ENCODE measurements around the gene P3H4. TPM values are rescaled to one million over a fixed set of nuclear protein-coding genes. Genes with fewer than 3 reads are reported as not detected.

P3H4 gene
- total RNA-seq, 1 experiment from 2014 or later: 36.0 TPM

DNA sequence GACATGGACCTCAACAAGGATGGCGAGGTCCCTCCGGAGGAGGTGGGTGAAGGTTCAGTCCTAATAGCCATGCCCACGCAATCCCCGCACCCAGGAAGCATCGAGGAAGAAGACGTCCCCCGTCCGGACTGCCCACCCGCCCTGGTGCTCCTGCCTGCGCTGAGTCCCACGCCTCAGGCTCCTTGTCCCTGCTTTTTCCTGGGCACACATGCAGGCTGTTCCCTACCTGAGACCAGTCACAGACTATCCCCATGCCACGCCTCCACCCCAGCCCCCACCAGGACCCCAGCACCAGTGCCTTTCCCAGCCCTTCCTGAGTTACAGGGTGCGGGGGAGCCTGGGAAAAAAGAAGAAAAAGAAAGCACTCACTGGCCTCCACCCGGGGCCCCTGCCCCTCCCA lies 10.0 kb upstream of the P3H4 start:
- no peak for DNase-seq (ENCODE audit: low read depth)

DNA sequence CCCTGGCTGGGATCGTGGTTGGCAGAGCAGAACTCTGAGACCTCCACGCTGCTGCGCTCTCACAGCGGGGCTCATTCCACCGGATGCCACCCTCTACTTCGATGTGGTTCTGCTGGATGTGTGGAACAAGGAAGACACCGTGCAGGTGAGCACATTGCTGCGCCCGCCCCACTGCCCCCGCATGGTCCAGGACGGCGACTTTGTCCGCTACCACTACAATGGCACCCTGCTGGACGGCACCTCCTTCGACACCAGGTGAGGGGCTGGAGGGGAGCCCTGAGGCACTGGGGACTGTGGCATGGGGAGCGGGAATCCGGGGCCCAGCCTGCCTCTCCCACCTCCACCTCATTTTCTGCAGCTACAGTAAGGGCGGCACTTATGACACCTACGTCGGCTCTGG lies 6.3 kb upstream of the P3H4 start:
- no peak for DNase-seq (ENCODE audit: low read depth)

DNA sequence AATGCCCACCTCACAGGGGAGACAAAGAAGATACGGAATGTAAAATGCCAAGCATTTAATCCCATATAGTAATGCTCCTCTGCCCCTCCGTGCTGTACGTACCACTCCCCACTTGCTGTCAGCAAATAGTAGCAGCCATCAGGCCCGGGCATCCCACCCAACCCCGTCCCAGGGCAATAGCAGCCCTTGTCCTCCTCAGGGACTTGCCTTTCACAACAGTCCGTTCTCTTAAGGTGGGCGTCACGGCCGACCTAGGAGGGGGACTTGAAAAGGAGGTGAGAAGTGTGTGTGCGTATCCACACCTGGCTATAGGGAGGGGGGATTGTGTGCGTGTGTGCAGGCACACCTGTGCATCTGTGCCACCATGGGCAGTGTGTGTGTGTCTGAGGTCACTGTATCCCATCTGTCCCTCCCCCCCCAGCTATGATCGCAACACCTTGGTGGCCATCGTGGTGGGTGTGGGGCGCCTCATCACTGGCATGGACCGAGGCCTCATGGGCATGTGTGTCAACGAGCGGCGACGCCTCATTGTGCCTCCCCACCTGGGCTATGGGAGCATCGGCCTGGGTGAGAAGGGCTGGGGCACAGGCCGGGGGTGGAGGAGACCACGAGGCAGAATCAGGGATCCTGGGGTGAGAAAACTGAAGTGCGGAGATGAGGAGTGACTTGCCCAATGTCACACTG lies 5.0 kb upstream of the P3H4 start:
- DNase-seq (ENCODE audit: low read depth): no peak

DNA sequence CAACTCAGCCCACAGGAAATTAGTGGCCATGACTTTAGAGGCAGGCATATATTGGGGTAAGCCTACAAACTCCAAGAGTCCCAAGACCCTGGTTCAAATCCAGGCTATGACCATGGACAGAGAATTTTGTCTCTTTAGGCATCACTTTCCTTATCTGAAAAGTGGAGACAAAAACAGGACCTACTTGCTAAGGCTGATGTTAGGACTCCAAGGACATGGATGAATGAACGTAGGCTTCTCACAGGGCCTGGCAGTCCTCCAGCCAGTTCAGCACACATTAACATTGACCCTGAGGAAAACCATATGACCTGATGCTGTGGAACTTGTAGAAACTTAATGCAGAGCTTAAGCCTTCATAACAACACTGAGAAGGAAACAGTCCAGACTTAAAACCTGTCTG lies 2.4 kb upstream of the P3H4 start:
- DNase-seq (ENCODE audit: low read depth): no peak

DNA sequence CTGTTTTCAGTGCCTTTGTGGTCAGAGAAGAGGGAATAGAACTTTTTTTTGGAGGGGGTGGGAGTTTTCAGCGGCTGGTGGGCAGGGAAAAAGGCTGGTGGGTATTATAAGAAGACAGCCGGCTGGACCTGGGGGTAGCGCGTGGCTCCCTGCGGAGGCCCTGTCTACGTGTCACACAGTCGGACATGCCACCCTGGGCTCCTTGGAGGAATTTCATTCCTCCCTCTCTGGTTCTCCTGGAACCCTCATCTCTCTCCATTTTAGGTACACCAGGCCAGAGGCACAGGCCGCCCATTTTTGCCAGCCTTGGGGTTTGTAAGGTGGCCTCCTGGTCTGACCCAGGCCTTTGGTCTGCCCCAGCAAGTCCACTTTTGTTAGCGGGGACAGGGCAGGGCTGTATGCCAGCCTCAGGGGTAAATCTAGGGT lies 2.0 kb upstream of the P3H4 start:
- DNase-seq (ENCODE audit: low read depth): no peak

DNA sequence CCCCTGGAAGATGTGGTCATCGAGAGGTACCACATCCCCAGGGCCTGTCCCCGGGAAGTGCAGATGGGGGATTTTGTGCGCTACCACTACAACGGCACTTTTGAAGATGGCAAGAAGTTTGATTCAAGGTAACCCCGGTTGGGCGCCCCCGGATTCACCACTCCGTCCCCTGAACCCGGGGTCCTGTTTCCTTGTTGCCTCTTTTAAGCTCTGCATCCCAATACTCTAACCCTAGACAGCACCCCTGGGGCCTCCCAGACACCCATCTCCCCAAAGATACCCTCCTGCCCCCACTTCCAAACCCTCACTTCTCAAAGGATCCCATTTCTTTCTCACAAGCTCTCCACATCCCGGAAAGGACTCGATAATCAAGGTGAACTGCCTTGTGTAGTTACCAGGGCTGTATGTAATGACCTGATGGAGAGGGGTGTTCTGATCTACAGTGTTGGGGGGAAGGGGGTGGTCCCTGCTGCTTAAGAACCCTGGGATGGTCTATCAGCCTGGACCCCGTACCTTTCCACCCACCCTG lies 1.5 kb upstream of the P3H4 start:
- no peak for DNase-seq (ENCODE audit: low read depth)

DNA sequence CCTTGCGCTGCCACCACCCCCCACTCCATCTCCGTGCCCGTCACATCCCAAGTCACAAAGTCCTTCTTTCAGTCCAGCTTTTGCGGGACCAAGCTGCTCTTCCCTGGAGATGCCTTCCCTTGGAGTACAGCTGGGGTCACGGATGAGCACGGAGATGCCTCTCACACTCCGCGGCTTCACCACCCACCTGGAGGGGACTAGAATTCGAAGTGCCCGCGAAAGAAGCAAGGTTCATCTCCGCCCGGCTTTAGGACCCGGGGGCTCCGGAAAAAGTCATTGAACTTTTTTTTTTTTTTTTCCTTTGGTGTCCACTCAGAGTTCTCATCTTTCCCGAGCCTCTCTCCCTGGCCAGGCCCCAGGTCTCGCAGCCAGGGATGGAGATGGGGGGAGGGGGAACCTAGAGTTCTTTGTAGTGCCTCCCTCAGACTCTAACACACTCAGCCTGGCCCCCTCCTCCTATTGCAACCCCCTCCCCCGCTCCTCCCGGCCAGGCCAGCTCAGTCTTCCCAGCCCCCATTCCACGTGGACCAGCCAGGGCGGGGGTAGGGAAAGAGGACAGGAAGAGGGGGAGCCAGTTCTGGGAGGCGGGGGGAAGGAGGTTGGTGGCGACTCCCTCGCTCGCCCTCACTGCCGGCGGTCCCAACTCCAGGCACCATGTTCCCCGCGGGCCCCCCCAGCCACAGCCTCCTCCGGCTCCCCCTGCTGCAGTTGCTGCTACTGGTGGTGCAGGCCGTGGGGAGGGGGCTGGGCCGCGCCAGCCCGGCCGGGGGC lies 817 bp upstream of the P3H4 start, which contains the start of gene FKBP10:
TSS of gene FKBP10 (plus strand) at position 624 of the 771 bp plus-strand sequence. CDS start at position 655, 31 bp downstream.
- peak; percentile 82 for DNase-seq (ENCODE audit: low read depth)

DNA sequence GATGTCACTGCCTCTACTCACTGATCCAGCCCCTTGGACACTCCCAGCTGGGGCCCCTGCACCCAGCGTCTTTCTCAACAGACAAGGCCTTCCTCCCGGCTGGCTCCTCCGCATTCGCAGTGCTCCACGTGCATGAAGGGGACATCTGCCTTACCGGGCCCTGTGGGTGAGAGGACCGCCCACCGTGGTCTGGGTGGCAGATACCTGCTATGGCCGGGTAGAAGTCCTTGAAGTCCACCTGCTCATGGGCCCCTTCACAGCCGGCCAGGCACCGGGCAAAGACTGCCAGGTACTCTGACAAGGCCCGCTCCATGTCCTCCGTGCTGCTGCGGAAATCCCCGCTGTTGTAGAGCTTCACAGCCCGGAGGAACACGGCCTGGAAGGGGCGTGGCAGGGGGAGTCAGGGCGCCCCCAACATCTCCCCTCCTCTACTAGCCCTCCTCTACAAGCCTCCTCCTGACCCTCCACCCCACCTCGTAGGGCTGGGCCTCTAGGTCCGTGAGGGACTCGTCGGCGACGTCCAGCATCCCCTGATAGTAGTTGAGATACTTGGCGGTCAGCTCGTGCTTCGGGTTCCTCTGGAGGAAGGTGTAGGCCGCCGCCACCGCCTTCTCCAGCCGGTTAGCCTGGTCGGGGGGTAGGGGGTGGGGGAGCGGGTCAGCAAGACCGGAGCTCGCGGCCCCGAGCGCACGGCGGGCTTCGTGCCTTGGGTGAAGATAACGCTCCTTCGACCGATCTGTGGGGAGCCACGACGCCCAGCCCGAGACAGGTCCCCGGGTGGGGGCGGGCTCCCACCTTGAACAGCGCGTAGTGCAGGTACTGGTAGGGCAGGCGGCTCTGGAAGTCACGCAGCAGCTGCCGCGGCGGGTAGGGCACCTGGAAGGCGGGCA lies 845 bp downstream of the P3H4 start:
- no peak for DNase-seq (ENCODE audit: low read depth)

DNA sequence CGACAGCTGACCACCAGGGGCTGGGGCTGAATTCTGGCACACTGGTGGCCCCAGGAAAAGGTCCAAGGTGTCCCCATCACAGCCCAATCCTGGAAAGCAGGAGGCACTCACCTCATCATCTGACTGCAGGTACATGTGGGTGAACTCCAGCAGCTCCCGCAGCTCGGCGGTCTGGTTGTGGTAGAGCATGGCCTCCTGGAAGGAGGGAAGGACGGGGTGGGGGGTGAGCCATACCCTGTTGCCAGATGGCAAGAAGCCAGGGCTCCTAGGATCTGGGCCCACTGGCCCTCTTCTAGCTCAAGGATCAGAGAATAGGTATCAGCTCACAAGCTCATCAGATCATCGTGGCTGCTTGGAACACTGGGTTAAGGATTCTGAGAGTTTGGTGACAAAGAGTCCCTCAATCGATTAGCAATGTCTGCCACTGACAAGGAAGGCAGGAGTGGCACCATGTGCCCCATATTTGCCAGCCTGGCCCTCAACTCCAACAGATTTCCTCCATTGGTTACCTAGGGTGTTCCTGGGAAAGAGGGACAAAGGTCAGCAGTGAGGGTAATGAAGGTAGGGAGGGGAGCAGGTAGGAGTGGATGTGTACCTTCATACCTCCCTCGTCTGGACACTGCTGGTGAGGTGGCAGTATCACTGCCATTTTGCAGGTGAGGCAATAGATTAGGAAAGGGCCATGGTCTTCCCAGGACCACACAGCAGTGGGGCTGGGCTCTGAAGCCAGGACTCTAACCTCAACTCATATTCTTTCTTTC lies 4.9 kb downstream of the P3H4 start:
- no peak for DNase-seq (ENCODE audit: low read depth)

DNA sequence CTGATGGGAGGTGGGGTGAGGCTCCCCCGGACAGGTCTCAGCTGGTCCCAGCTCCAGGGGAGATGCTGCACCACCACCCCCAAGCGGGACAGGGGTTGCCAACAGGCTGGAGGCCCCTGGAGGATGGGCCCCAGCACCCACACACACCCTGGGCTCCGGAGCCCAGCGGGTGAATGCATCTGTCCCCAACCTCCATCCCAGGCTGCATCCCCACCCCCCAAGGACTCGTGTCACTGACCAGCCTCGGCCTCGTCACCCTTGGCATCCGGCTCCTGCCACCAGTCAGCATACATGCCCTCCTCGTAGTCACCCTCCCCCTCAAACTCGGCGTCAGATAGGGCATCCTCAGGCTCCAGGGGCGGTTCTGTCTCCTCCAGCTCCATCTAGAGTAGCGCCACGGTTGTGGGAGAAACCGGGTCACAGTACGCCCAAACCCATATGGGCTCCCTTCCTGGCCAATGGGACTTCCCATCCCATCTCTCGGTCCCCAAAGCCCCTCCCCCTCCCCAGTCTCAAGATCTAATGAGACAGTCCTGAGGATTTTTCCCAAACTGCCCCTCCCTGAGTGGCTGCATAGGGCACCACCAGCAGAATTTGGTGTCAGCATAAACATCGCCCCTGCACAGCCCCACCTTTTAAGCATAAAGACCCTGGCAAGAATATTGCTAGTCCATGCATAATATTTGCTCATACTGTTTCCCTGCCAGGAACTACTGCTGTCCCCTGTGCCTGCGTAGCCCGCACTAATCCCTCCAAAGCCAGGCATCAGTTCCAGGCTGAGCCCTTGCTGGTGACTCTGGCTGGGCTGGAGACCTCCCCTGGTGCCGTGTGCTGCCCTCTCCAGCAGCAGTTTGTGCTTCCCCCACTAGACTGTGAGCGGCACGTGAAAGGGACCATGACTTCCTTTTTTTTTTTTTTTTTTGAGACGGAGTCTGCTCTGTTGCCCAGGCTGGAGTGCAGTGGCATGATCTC lies 8.4 kb downstream of the P3H4 start:
- no peak for DNase-seq (ENCODE audit: low read depth)

DNA sequence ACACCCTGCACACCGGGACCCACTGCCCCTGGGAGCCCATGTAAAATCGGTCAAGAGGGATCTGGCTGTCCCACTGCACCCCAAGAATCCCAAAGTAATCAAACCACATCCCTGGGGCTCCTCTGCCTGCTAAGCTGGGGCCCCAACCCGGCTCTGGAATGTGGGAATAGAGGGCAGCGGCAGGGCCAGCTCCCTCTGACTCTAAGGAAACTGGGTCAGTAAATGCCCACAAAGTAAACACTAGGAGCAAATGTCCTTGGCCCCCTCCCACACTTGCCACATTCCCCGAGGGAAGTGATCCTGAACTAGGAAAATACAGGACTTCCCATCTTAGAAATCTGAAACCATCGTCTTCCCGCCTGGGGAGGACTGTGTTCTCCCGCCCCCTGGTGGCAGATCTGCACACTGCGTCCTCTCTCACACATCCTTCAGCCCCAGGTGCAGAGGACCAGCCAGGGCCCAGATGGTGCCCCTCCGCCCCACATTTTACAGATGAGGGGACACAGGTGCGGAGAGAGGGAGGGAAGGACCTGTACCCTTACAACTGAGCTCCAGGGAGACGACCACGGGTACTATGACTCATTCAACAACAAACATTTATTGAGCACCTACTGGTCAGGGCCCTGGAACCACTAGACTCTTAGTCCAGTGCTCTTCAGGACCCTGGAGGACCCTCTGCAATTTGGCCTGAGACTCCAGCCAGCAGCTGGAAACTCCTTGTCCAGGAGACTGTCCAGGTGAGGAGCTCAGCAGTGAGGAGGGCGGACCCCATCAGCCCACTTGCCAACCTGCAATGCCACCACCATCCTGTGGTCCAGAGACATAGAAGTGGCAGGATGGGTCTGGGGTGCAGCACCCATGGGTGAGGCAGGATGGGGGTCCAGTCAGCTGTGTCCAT lies 10.1 kb downstream of the P3H4 start:
- DNase-seq (ENCODE audit: low read depth): peak; percentile 66

DNA sequence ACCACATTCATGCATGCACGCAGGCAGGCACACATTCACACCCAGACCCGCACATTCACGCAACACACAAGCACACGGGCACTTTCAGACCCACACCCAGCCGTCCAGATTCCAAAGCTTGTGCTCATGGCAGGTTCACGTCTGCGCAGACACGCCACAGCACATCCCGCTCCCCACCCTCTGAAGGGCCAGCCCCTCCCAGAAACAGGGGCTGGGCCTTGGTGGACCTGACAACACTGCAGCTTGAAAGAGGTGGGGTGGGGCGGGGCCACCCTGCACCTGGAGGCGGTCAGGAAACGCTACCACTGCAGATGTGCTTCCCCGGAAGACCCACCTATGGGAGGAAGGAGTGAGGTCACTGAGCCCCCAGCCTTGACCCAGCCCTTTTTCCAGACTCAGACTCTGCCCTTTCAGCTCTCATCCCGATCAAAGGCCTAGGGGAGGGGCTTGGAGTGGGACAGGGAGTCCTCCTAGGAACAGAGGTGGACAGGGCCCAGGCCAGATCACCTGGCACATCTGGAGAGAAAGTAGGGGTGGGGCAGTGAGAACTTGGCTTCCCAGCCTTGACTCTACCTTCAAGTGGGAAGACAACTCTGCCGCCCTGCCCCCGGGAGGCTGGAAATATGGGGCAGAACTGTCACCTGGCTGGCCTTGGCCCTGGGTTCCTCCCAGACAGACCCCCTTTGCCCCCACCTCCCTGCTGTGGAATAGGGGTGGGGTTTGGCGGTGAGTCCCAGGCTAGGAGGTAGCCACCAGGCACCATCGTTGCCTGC lies 11.0 kb downstream of the P3H4 start:
- DNase-seq (ENCODE audit: low read depth): no peak

DNA sequence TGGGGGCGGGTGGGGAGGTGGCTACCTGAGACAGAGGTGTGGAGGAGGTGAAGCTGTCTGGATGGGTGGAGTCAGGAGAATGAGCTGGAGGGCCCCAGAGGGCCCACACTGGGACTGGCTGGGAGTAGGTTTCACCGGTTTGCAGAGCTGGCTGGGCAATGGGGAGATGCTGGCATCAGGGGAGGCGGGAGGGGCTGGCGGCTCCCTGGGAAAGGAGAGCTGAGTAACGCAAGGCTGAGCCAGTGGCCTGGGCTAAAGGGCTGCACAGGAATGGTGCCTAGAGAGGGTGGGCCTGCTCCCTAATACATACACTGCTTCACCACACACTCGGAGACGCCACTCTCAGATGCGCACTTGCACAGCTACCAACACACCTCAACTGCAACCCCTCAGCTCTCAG lies 12.4 kb downstream of the P3H4 start:
- DNase-seq (ENCODE audit: low read depth): no peak

DNA sequence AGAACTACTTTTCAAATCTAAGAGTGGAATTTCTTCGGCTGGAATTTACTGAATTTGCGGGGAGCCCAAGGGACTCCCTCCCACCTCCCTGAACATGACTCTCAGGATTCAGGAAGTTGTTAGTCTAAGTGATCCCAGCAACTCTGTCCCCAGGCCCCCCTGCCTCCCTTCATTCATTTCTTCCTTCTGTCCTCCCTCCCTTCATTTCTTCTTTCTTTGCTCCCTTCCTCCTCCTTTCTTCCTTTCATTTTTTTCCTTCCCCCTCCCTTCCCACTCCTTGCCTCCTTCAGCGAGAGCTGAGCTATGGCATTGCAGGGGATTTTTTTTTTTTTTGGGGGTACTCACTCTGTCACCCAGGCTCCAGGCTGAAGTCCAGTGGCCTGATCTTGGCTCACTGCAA lies 14.4 kb downstream of the P3H4 start:
- DNase-seq (ENCODE audit: low read depth): no peak

DNA sequence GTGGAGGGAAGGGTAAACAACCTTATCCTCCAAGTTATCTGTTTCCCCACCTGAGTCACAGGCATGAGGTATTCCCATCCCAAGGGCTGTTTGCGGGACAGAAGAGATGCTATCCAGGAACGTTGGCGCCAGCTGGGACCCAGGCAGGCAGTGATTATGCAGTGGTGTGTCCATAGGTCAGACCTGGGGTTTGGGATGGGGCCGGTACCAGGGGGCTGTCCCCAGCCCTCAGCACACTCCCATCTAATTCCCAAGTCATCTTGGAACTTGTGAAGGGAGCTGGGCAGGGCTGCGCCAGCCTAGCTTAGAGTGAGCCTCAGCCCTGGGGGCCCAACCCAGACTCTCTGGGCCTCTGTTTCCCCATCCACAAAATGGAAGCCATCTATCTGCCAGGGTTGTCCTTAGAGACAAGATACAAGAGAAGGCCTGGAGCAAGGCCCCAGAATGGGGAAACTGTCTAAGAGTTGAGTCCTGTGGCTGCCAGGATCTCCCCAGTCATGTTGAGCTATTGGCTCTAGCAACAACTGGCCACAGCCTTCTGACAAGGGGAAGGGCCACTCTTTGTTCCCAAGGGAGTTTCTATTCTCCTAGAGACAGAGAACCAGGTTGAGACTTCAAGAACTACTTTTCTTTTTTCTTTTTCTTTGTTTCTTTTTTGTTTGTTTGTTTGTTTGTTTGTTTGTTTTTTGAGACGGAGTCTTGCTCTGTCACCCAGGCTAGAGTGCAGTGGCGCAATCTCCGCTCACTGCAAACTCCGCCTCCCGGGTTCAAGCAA lies 15.4 kb downstream of the P3H4 start:
- DNase-seq (ENCODE audit: low read depth): no peak

DNA sequence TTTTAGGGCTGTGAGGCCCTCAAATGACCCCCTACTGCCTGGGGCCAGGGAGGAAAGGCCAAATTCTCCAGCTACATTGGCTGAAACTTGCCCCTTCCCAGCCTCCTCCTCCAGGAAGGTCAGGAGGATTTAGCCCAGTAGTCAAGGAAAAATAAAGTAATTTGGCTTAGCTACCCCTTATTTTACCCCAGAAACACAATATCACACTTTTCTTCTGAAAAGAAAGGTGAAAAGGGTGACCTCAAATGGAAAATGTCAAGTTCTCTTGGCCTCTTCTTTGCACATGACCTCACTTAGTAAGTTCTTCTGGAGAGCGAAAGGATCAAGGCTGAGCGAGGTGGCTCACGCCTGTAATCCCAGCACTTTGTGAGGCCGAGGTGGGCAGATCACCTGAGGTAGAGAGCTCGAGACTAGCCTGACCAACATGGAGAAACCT lies 17.2 kb downstream of the P3H4 start:
- no peak for DNase-seq (ENCODE audit: low read depth)

DNA sequence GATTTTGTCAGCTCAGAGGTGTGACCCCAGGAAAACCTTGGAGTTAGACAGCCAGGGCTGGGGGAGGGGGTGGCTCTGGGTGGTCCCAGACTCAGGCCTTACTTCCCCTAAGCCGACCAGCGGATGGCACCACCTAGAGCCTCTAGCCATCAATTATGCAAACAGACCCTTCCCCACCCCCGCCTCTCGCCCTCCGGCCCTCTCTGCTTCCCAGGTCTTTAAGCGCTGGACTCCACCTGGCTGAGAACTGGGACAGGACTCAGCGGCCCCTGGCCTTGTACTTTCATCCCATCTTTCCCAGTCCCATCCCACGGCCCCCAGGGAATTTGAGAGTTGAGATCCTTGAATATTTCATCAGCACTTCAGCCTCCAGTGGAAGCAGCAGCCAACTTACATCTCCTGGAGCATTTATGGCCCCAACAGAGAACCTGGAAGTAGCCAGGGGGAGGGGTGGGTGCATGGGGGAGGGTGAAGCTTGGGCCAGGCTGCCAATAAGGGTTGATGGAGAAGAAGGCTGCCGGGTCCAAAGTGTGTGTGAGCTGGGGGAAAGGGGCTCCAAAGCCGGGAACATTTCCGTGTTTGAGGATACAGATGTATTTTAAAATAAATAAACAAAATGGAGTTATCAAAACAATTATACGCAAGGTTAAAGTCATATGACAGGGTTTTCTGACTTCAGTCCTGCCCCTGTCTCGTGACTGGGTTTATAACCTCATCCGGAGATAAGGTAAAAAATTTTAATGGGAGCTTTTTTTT lies 17.8 kb downstream of the P3H4 start:
- no peak for DNase-seq (ENCODE audit: low read depth)

Data from RPMI7951 (cell line).